ENCODE measurements around the gene VPS37C. TPM values are rescaled to one million over a fixed set of nuclear protein-coding genes. Genes with fewer than 3 reads are reported as not detected.

Gene VPS37C
- total and polyA plus RNA-seq, 9 donors: 10.0 to 19.8 (median 17.8) TPM

GRCh38 chr11:61198361-61198760 lies 37.1 kb upstream of the VPS37C start:
- H3K4me3 ChIP-seq (ENCODE audit: low read length): no peak overlapping the region
- peaks cover 2% of the 10 kb centered on the region for H3K9me3 ChIP-seq (replicated peaks; ENCODE audit: control insufficient read depth, low read depth, low read length)
- 74% methylated on average over 5 of the region's 6 CpGs for WGBS (ENCODE audit: insufficient coverage)
- H3K36me3 ChIP-seq (ENCODE audit: control insufficient read depth, insufficient read depth, low read length): no peaks in the 10 kb centered on the region
- H3K27ac ChIP-seq (ENCODE audit: low read length): no peak overlapping the region
- no peaks in the 10 kb centered on the region for H3K4me1 ChIP-seq (ENCODE audit: control insufficient read depth, insufficient read depth, low read length)
- H3K27me3 ChIP-seq (ENCODE audit: control insufficient read depth, insufficient read depth, low read length): peaks cover 7% of the 10 kb centered on the region
- DNase-seq: no peak

- no peaks in the 10 kb centered on the region for H3K4me1 ChIP-seq (ENCODE audit: control insufficient read depth, insufficient read depth, low read length)
- H3K9me3 ChIP-seq (replicated peaks; ENCODE audit: control insufficient read depth, low read depth, low read length): peaks cover 2% of the 10 kb centered on the region
- H3K4me3 ChIP-seq (ENCODE audit: low read length): no peak overlapping the region
- DNase-seq: no peak
- no peaks in the 10 kb centered on the region for H3K36me3 ChIP-seq (ENCODE audit: control insufficient read depth, insufficient read depth, low read length)
- no peak overlapping the region for H3K27ac ChIP-seq (ENCODE audit: low read length)
- peaks cover 7% of the 10 kb centered on the region for H3K27me3 ChIP-seq (ENCODE audit: control insufficient read depth, insufficient read depth, low read length)
- 71% methylated on average over 1 of the region's 7 CpGs for WGBS (ENCODE audit: insufficient coverage)
Observed at GRCh38 chr11:61195719-61196118, 34.5 kb upstream of the VPS37C start.

- Histone ChIP-seq H3K27ac (ENCODE audit: low read length) (no peak overlapping the region), H3K4me1 (ENCODE audit: control insufficient read depth, insufficient read depth, low read length) (no peaks in the 10 kb centered on the region), H3K27me3 (ENCODE audit: control insufficient read depth, insufficient read depth, low read length) (peaks cover 7% of the 10 kb centered on the region), H3K4me3 (ENCODE audit: low read length) (no peak overlapping the region), H3K9me3 (replicated peaks; ENCODE audit: control insufficient read depth, low read depth, low read length) (peaks cover 2% of the 10 kb centered on the region), H3K36me3 (ENCODE audit: control insufficient read depth, insufficient read depth, low read length) (no peaks in the 10 kb centered on the region)
- 74% methylated on average over 6 of the region's 7 CpGs for WGBS (ENCODE audit: insufficient coverage)
- DNase-seq: no peak
Observed at GRCh38 chr11:61194981-61195695, 33.9 kb upstream of the VPS37C start.

GRCh38 chr11:61194169-61194671 lies 33.0 kb upstream of the VPS37C start:
- DNase-seq: no peak
- WGBS (ENCODE audit: insufficient coverage): 46% methylated on average over 7 of the region's 12 CpGs
- no peak overlapping the region for H3K27ac ChIP-seq (ENCODE audit: low read length)
- no peaks in the 10 kb centered on the region for H3K36me3 ChIP-seq (ENCODE audit: control insufficient read depth, insufficient read depth, low read length)
- no peak overlapping the region for H3K4me3 ChIP-seq (ENCODE audit: low read length)
- peaks cover 2% of the 10 kb centered on the region for H3K9me3 ChIP-seq (replicated peaks; ENCODE audit: control insufficient read depth, low read depth, low read length)
- H3K27me3 ChIP-seq (ENCODE audit: control insufficient read depth, insufficient read depth, low read length): peaks cover 6% of the 10 kb centered on the region
- no peaks in the 10 kb centered on the region for H3K4me1 ChIP-seq (ENCODE audit: control insufficient read depth, insufficient read depth, low read length)

GRCh38 chr11:61193596-61193995 lies 32.4 kb upstream of the VPS37C start:
- DNase-seq: no peak
- 21% methylated on average over 5 of the region's 12 CpGs for WGBS (ENCODE audit: insufficient coverage)
- Histone ChIP-seq H3K4me1 (ENCODE audit: control insufficient read depth, insufficient read depth, low read length) (no peaks in the 10 kb centered on the region), H3K4me3 (ENCODE audit: low read length) (no peak overlapping the region), H3K9me3 (replicated peaks; ENCODE audit: control insufficient read depth, low read depth, low read length) (no peaks in the 10 kb centered on the region), H3K27ac (ENCODE audit: low read length) (no peak overlapping the region), H3K36me3 (ENCODE audit: control insufficient read depth, insufficient read depth, low read length) (no peaks in the 10 kb centered on the region), H3K27me3 (ENCODE audit: control insufficient read depth, insufficient read depth, low read length) (peaks cover 5% of the 10 kb centered on the region)

GRCh38 chr11:61189933-61190332 lies 28.7 kb upstream of the VPS37C start:
- Histone ChIP-seq H3K9me3 (replicated peaks; ENCODE audit: control insufficient read depth, low read depth, low read length) (no peaks in the 10 kb centered on the region), H3K27ac (ENCODE audit: low read length) (no peak overlapping the region), H3K36me3 (ENCODE audit: control insufficient read depth, insufficient read depth, low read length) (no peaks in the 10 kb centered on the region), H3K27me3 (ENCODE audit: control insufficient read depth, insufficient read depth, low read length) (peaks cover 3% of the 10 kb centered on the region), H3K4me1 (ENCODE audit: control insufficient read depth, insufficient read depth, low read length) (no peaks in the 10 kb centered on the region), H3K4me3 (ENCODE audit: low read length) (no peak overlapping the region)
- WGBS (ENCODE audit: insufficient coverage): 87% methylated on average over 8 of the region's 8 CpGs
- no peak for DNase-seq

- no peaks in the 10 kb centered on the region for H3K36me3 ChIP-seq (ENCODE audit: control insufficient read depth, insufficient read depth, low read length)
- no CpG with 5 or more reads among the region's 11 CpGs for WGBS (ENCODE audit: insufficient coverage)
- peak; percentile 83 for DNase-seq
Observed at GRCh38 chr11:61187505-61188130, 26.4 kb upstream of the VPS37C start.

GRCh38 chr11:61186504-61186903 lies 25.3 kb upstream of the VPS37C start:
- WGBS (ENCODE audit: insufficient coverage): 94% methylated on average over 4 of the region's 8 CpGs
- no peak for DNase-seq
- no peak overlapping the region for H3K27ac ChIP-seq (ENCODE audit: low read length)

More at GRCh38 chr11:61187505-61188130, 26.4 kb upstream of the VPS37C start:
- Histone ChIP-seq H3K27me3 (ENCODE audit: control insufficient read depth, insufficient read depth, low read length) (peaks cover 2% of the 10 kb centered on the region), H3K4me1 (ENCODE audit: control insufficient read depth, insufficient read depth, low read length) (no peaks in the 10 kb centered on the region), H3K4me3 (ENCODE audit: low read length) (no peak overlapping the region), H3K27ac (ENCODE audit: low read length) (no peak overlapping the region), H3K9me3 (replicated peaks; ENCODE audit: control insufficient read depth, low read depth, low read length) (no peaks in the 10 kb centered on the region)

GRCh38 chr11:61183645-61184044 lies 22.4 kb upstream of the VPS37C start:
- Histone ChIP-seq H3K4me1 (ENCODE audit: control insufficient read depth, insufficient read depth, low read length) (no peaks in the 10 kb centered on the region), H3K36me3 (ENCODE audit: control insufficient read depth, insufficient read depth, low read length) (no peaks in the 10 kb centered on the region), H3K9me3 (replicated peaks; ENCODE audit: control insufficient read depth, low read depth, low read length) (no peaks in the 10 kb centered on the region), H3K4me3 (ENCODE audit: low read length) (no peak overlapping the region), H3K27ac (ENCODE audit: low read length) (no peak overlapping the region), H3K27me3 (ENCODE audit: control insufficient read depth, insufficient read depth, low read length) (peaks cover 2% of the 10 kb centered on the region)
- DNase-seq: no peak
- 51% methylated on average over 3 of the region's 4 CpGs for WGBS (ENCODE audit: insufficient coverage)

More at GRCh38 chr11:61186504-61186903, 25.3 kb upstream of the VPS37C start:
- H3K27me3 ChIP-seq (ENCODE audit: control insufficient read depth, insufficient read depth, low read length): peaks cover 2% of the 10 kb centered on the region
- H3K4me3 ChIP-seq (ENCODE audit: low read length): no peak overlapping the region
- H3K9me3 ChIP-seq (replicated peaks; ENCODE audit: control insufficient read depth, low read depth, low read length): no peaks in the 10 kb centered on the region
- no peaks in the 10 kb centered on the region for H3K4me1 ChIP-seq (ENCODE audit: control insufficient read depth, insufficient read depth, low read length)
- no peaks in the 10 kb centered on the region for H3K36me3 ChIP-seq (ENCODE audit: control insufficient read depth, insufficient read depth, low read length)

GRCh38 chr11:61181489-61181888 lies 20.3 kb upstream of the VPS37C start:
- no peaks in the 10 kb centered on the region for H3K9me3 ChIP-seq (replicated peaks; ENCODE audit: control insufficient read depth, low read depth, low read length)
- no peak overlapping the region for H3K4me3 ChIP-seq (ENCODE audit: low read length)
- 100% methylated on average over 2 of the region's 4 CpGs for WGBS (ENCODE audit: insufficient coverage)

More at GRCh38 chr11:61181489-61181888, 20.3 kb upstream of the VPS37C start:
- H3K27me3 ChIP-seq (ENCODE audit: control insufficient read depth, insufficient read depth, low read length): peaks cover 2% of the 10 kb centered on the region
- H3K27ac ChIP-seq (ENCODE audit: low read length): no peak overlapping the region
- DNase-seq: no peak
- H3K4me1 ChIP-seq (ENCODE audit: control insufficient read depth, insufficient read depth, low read length): no peaks in the 10 kb centered on the region
- no peaks in the 10 kb centered on the region for H3K36me3 ChIP-seq (ENCODE audit: control insufficient read depth, insufficient read depth, low read length)
